Bronchial smooth muscle cell (primary cell): ENCODE results near the gene OR10C1. TPM values are rescaled to one million over a fixed set of nuclear protein-coding genes. Genes with fewer than 3 reads are reported as not detected.

Experiments
- total RNA-seq: library from RNA; depleted of rRNA; stranded (reverse); fragments of >200 nt; gene quantifications from 2 replicates; pipeline ENCODE4 v1.2.1, GENCODE V29; 2014

The OR10C1 gene
- not detected in 2 replicates for total RNA-seq

GRCh38 chr6:29439006-29439405, at the start of gene OR10C1:
Gene OR10C1, plus strand, starts transcription at chr6:29439306. Its CDS starts 710 bp downstream, at chr6:29440016.

GRCh38 chr6:29395331-29395730, 43.8 kb upstream of the OR10C1 start, which contains the start of gene OR12D2:
Gene OR12D2, plus strand, starts transcription at chr6:29395631. Its CDS starts 1,069 bp downstream, at chr6:29396700.

GRCh38 chr6:29414588-29414987, 24.5 kb upstream of the OR10C1 start, which contains the start of gene OR12D1:
Gene OR12D1, plus strand, starts transcription at chr6:29414928.

GRCh38 chr6:29456971-29457370, 17.9 kb downstream of the OR10C1 start, which contains the start of the genes OR11A1 and OR2H1:
Gene OR11A1, minus strand, starts transcription at chr6:29457071. Its CDS starts 29,430 bp downstream, at chr6:29427641.
Gene OR2H1, plus strand, starts transcription at chr6:29457155. Its CDS starts 4,615 bp downstream, at chr6:29461770.

GRCh38 chr6:29487660-29488059, 48.6 kb downstream of the OR10C1 start, which contains the start of gene MAS1L:
Gene MAS1L, minus strand, starts transcription at chr6:29487956. Its CDS starts 54 bp downstream, at chr6:29487902.

Other genes with a start within 250 kb of the OR10C1 start
- gene OR14J1, start 137.6 kb upstream of the OR10C1 start, total RNA-seq: not detected in 2 replicates
- gene OR5V1, start 70.4 kb upstream of the OR10C1 start, total RNA-seq: not detected in 2 replicates
- not detected in 2 replicates for gene OR12D3, start 64.0 kb upstream of the OR10C1 start, total RNA-seq
- not detected in 2 replicates for gene OR12D2, start 43.7 kb upstream of the OR10C1 start, total RNA-seq
- gene OR12D1, start 24.4 kb upstream of the OR10C1 start, total RNA-seq: not detected in 2 replicates
- gene OR11A1, start 17.8 kb downstream of the OR10C1 start, total RNA-seq: not detected in 2 replicates
- not detected in 2 replicates for gene OR2H1, start 17.8 kb downstream of the OR10C1 start, total RNA-seq
- gene MAS1L, start 48.6 kb downstream of the OR10C1 start, total RNA-seq: not detected in 2 replicates
- gene UBD, start 120.4 kb downstream of the OR10C1 start, total RNA-seq: 0.09 and 0.16 TPM in 2 replicates
- not detected in 2 replicates for gene OR2H2, start 145.8 kb downstream of the OR10C1 start, total RNA-seq
- 13.6 and 18.8 TPM in 2 replicates for gene GABBR1, start 193.9 kb downstream of the OR10C1 start, total RNA-seq
- not detected in 2 replicates for gene MOG, start 217.8 kb downstream of the OR10C1 start, total RNA-seq
- gene ZFP57, start 241.8 kb downstream of the OR10C1 start, total RNA-seq: 2.8 TPM in 1 of 2 replicates, not detected in the other